Activated B cell treated with CpG ODN at 0.5 μM for 24 hours (primary cell): Measurements from ENCODE around the gene GLRX5. TPM values are rescaled to one million over a fixed set of nuclear protein-coding genes. Genes with fewer than 3 reads are reported as not detected.

Experiments used
- ATAC-seq: fragments of 200-7000 bp; cut with Tn5 transposase; one replicate; pipeline ENCODE4 v1.10.0; 2021; ENCODE audit warnings: low read depth, mild to moderate bottlenecking, moderate library complexity
- CTCF ChIA-PET: fragments of 350-600 bp; sonication (Branson Sonifier 250); formaldehyde crosslinking; loops from one replicate; lab custom pipeline; 2021; ENCODE audit warnings: antibody characterized with exemption; lab: Charles Lee
- POLR2A ChIA-PET: fragments of 350-600 bp; sonication (Branson Sonifier 250); formaldehyde crosslinking; loops from one replicate; lab custom pipeline; 2021; ENCODE audit warnings: antibody characterized with exemption; lab: Charles Lee
- DNase-seq: peaks from one replicate; pipeline ENCODE4 v3.0.0; 2022
- H3K27ac Mint-ChIP-seq: one replicate; pipeline ENCODE4 v1.8.0; 2020; ENCODE audit warnings: mixed read lengths
- H3K27me3 Mint-ChIP-seq: one replicate; pipeline ENCODE4 v1.8.0; 2021; ENCODE audit warnings: mixed read lengths
- H3K36me3 Mint-ChIP-seq: one replicate; pipeline ENCODE4 v1.8.0; 2021; ENCODE audit warnings: low read depth, mixed read lengths
- H3K4me1 Mint-ChIP-seq: one replicate; pipeline ENCODE4 v1.8.0; 2021; ENCODE audit warnings: mixed read lengths
- H3K4me3 Mint-ChIP-seq: one replicate; pipeline ENCODE4 v1.8.0; 2020; ENCODE audit warnings: mild to moderate bottlenecking, mixed read lengths
- H3K9me3 Mint-ChIP-seq: one replicate; pipeline ENCODE4 v1.8.0; 2020; ENCODE audit warnings: mixed read lengths
- CTCF ChIP-seq: fragments of 200-600 bp; IDR thresholded peaks from one replicate; pipeline ENCODE4 v1.8.0; 2022; ENCODE audit warnings: antibody characterized with exemption, mild to moderate bottlenecking
- intact Hi-C: fragments of 100-400 bp; cut with micrococcal nuclease; formaldehyde crosslinking; loops from one replicate; pipeline ENCODE4 v1.15.1; 2024
- total RNA-seq: library from RNA; stranded (reverse); gene quantifications from 2 replicates; pipeline ENCODE4 v1.2.3, GENCODE V29; 2022

GLRX5 gene
- total RNA-seq, 1 donor from 2014 or later = 20.5 TPM

- DNase-seq (no peak), ATAC-seq (no peak)
- no peak for TF ChIP-seq CTCF
- Mint-ChIP-seq H3K9me3 (no peaks in the 10 kb centered on the region), H3K36me3 (peaks cover 13% of the 10 kb centered on the region), H3K4me1 (peaks cover 35% of the 10 kb centered on the region), H3K27ac (no peak overlapping the region), H3K27me3 (no peaks in the 10 kb centered on the region), H3K4me3 (peak overlapping the region; percentile 24)
- CTCF ChIA-PET = interaction anchor here (1.2 kb wide), 1 partner anchor 95 kb away, joined by 4 read pairs; no protein-coding TSS in a partner anchor
- POLR2A ChIA-PET = no interaction called here
- intact Hi-C loops = loop anchor here (10.0 kb wide), 1 partner anchor 1363 kb away; the partner anchor contains the start of gene PPP4R4
Observed at GRCh38 chr14:95537298-95538089, 2.6 kb downstream of the GLRX5 start.

GRCh38 chr14:95538801-95539509 lies 4.1 kb downstream of the GLRX5 start:
- ChIA-PET POLR2A (interaction anchor here (1.2 kb wide), 1 partner anchor 21 kb away, joined by 3 read pairs; no protein-coding TSS in a partner anchor), CTCF (interaction anchor here (2.3 kb wide), 1 partner anchor 97 kb away, joined by 8 read pairs; no protein-coding TSS in a partner anchor)
- ATAC-seq = no peak
- Mint-ChIP-seq H3K36me3 (peaks cover 12% of the 10 kb centered on the region), H3K27ac (no peak overlapping the region), H3K27me3 (no peaks in the 10 kb centered on the region), H3K4me3 (no peak overlapping the region), H3K9me3 (no peaks in the 10 kb centered on the region), H3K4me1 (peaks cover 21% of the 10 kb centered on the region)
- no peak for TF ChIP-seq CTCF
- DNase-seq = no peak
- intact Hi-C loops = loop anchor here (10.0 kb wide), 1 partner anchor 1364 kb away; the partner anchor contains the start of gene PPP4R4

GRCh38 chr14:95540236-95540855 lies 5.5 kb downstream of the GLRX5 start:
- CTCF ChIA-PET = interaction anchor here (0.6 to 2.3 kb wide), 2 partner anchors 13 to 98 kb away, joined by 3 to 8 read pairs; no protein-coding TSS in a partner anchor
- intact Hi-C loops = no loop called here
- no peak for DNase-seq
- H3K4me1 Mint-ChIP-seq = peaks cover 25% of the 10 kb centered on the region
- H3K36me3 Mint-ChIP-seq = peaks cover 18% of the 10 kb centered on the region
- H3K9me3 Mint-ChIP-seq = no peaks in the 10 kb centered on the region
- H3K27me3 Mint-ChIP-seq = no peaks in the 10 kb centered on the region
- no peak overlapping the region for H3K27ac Mint-ChIP-seq
- POLR2A ChIA-PET = no interaction called here
- TF ChIP-seq CTCF = no peak
- ATAC-seq = no peak
- no peak overlapping the region for H3K4me3 Mint-ChIP-seq

- Mint-ChIP-seq H3K4me1 (peaks cover 21% of the 10 kb centered on the region), H3K9me3 (no peaks in the 10 kb centered on the region)
Observed at GRCh38 chr14:95541346-95541745, 6.5 kb downstream of the GLRX5 start.

More at GRCh38 chr14:95541346-95541745, 6.5 kb downstream of the GLRX5 start:
- no peak overlapping the region for H3K4me3 Mint-ChIP-seq
- TF ChIP-seq CTCF = no peak
- H3K36me3 Mint-ChIP-seq = peaks cover 15% of the 10 kb centered on the region
- H3K27ac Mint-ChIP-seq = no peak overlapping the region
- ChIA-PET POLR2A (no interaction called here), CTCF (no interaction called here)
- DNase-seq (no peak), ATAC-seq (no peak)
- H3K27me3 Mint-ChIP-seq = no peaks in the 10 kb centered on the region
- intact Hi-C loops = no loop called here
